ENCODE results near the gene SMIM38. TPM values are rescaled to one million over a fixed set of nuclear protein-coding genes. Genes with fewer than 3 reads are reported as not detected.

SMIM38 gene
- total RNA-seq, 1 experiment from 2014 or later: 0.54 TPM

DNA sequence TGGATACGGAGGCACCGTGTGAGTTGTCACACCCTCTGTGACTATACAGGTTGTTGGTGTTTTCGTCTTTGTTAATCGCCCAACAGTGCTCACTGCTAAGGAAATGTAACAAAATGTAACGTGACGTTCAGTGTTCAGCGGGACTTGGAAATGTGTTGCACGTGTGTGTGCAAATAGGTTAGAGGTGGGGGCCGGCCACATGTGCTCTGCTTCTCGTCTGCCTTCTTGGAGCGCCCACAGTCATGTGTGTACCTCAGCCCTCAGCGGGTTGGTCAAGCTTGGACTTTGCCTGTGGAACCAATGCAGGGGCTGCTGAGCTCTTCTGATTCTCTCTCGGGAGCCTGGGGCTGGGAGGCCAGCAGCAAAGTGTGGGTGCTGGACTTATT, 7.4 kb upstream of the SMIM38 start:
- ATAC-seq (no peak), DNase-seq (ENCODE audit: low read depth, low spot score) (no peak)
- Histone ChIP-seq H3K36me3 (ENCODE audit: control insufficient read depth in 1 of 2, insufficient read depth in 2 of 2, low read length in 2 of 2) (no peaks in the 10 kb centered on the region), H3K27ac (ENCODE audit: low read depth, low read length) (no peak overlapping the region), H3K4me2 (ENCODE audit: low read length) (no peak overlapping the region), H3K4me3 (replicated peaks in 1 of 2; ENCODE audit: low read depth in 1 of 2, low read length in 2 of 2) (no peak overlapping the region), H3K79me2 (ENCODE audit: insufficient read depth, low read length) (no peaks in the 10 kb centered on the region), H3K9ac (ENCODE audit: low read length) (no peak overlapping the region), H3K27me3 (ENCODE audit: insufficient read depth, low read length) (no peaks in the 10 kb centered on the region), H3K9me2 (ENCODE audit: insufficient read depth) (no peaks in the 10 kb centered on the region), H3K4me1 (ENCODE audit: control insufficient read depth in 1 of 2, insufficient read depth in 2 of 2, low read length in 2 of 2) (no peaks in the 10 kb centered on the region), H2AFZ (ENCODE audit: low read depth, low read length, poor library complexity, severe bottlenecking) (no peak overlapping the region), H4K20me1 (ENCODE audit: insufficient read depth) (no peaks in the 10 kb centered on the region), H3K9me3 (ENCODE audit: control insufficient read depth in 1 of 2, insufficient read depth in 1 of 2, low read depth in 1 of 2, low read length in 2 of 2) (peaks cover 6 to 12% of the 10 kb centered on the region in 2 experiments; a peak in 3 of 4 replicates)
- intact Hi-C loops (cut with micrococcal nuclease): no loop called here
- CTCF ChIA-PET: no interaction called here
- RAD21 ChIA-PET (ENCODE audit: low non-redundant PET in 1 of 2, low total read pairs in 2 of 2, uncharacterized antibody in 2 of 2, unreplicated experiment in 2 of 2): no interaction called here
- no peak for TF ChIP-seq FOSL1 (IDR thresholded peaks at IDR 0.05; ENCODE audit: low read depth)
- TF ChIP-seq EGR1 (IDR thresholded peaks at IDR 0.05; ENCODE audit: low read depth): no peak
- TF ChIP-seq CTCF (IDR thresholded peaks at IDR 0.05 in 2 of 3, conservative IDR thresholded peaks at IDR 0.05 in 1 of 3; ENCODE audit: borderline replicate concordance in 1 of 3, insufficient read depth in 1 of 3, low read depth in 2 of 3, low read length in 2 of 3): no peak
- TF ChIP-seq YY1 (IDR thresholded peaks at IDR 0.05; ENCODE audit: extremely low read depth, insufficient replicate concordance, low read depth, low read length): no peak
- TF ChIP-seq ZNF274 (IDR thresholded peaks at IDR 0.05; ENCODE audit: low read depth, low read length): no peak
- TF ChIP-seq RAD21 (IDR thresholded peaks at IDR 0.05; ENCODE audit: low read depth): no peak
- TF ChIP-seq JUND (IDR thresholded peaks at IDR 0.05): no peak
- TF ChIP-seq TCF7L2 (IDR thresholded peaks at IDR 0.05; ENCODE audit: borderline replicate concordance, extremely low read depth, insufficient read depth, insufficient read length): no peak
- TF ChIP-seq SP1 (IDR thresholded peaks at IDR 0.05; ENCODE audit: low read depth): no peak
- TF ChIP-seq ATF3 (IDR thresholded peaks at IDR 0.05): no peak
- no TSS peak for BruUV-seq (replicated peaks)
- POLR2A ChIA-PET: no interaction called here
